ENCODE data around the gene LTN1. TPM values are rescaled to one million over a fixed set of nuclear protein-coding genes. Genes with fewer than 3 reads are reported as not detected.

LTN1 gene
- polyA plus RNA-seq, 2 donors, result 3.4 to 5.0 TPM

- no peak overlapping the region for H3K4me3 ChIP-seq (ENCODE audit: low read depth in 1 of 2, low read length in 2 of 2)
- WGBS, 2 donors, result 55 to 56% methylated on average over 3 of the region's 3 CpGs
- H3K9me3 ChIP-seq (ENCODE audit: control insufficient read depth in 2 of 2, insufficient read depth in 1 of 2, low read depth in 1 of 2, low read length in 1 of 2), result peaks cover 0 to 3% of the 10 kb centered on the region in 2 donors
- no peaks in the 10 kb centered on the region for H3K27me3 ChIP-seq (ENCODE audit: control insufficient read depth in 1 of 2, insufficient read depth in 2 of 2, low read length in 2 of 2)
- H3K27ac ChIP-seq (ENCODE audit: low read depth in 2 of 2, low read length in 1 of 2), result no peak overlapping the region
- H3K36me3 ChIP-seq (ENCODE audit: control insufficient read depth in 2 of 2, insufficient read depth in 2 of 2, low read length in 1 of 2), result no peaks in the 10 kb centered on the region
- no peaks in the 10 kb centered on the region for H3K4me1 ChIP-seq (ENCODE audit: control insufficient read depth in 2 of 2, insufficient read depth in 2 of 2, low read length in 1 of 2)
These were observed 93.5 kb downstream of the LTN1 start for GRCh38 chr21:28899220-28899619.

- WGBS, 2 donors, result 81 to 83% methylated on average over 3 of the region's 3 CpGs
- Histone ChIP-seq H3K27ac (ENCODE audit: low read depth in 2 of 2, low read length in 1 of 2) (no peak overlapping the region), H3K27me3 (ENCODE audit: control insufficient read depth in 1 of 2, insufficient read depth in 2 of 2, low read length in 2 of 2) (no peaks in the 10 kb centered on the region), H3K4me3 (ENCODE audit: low read depth in 1 of 2, low read length in 2 of 2) (no peak overlapping the region), H3K36me3 (ENCODE audit: control insufficient read depth in 2 of 2, insufficient read depth in 2 of 2, low read length in 1 of 2) (no peaks in the 10 kb centered on the region), H3K9me3 (ENCODE audit: control insufficient read depth in 2 of 2, insufficient read depth in 1 of 2, low read depth in 1 of 2, low read length in 1 of 2) (no peaks in the 10 kb centered on the region), H3K4me1 (ENCODE audit: control insufficient read depth in 2 of 2, insufficient read depth in 2 of 2, low read length in 1 of 2) (no peaks in the 10 kb centered on the region)
These were observed 99.0 kb downstream of the LTN1 start for GRCh38 chr21:28893687-28894086.

GRCh38 chr21:28892199-28893111, 100.2 kb downstream of the LTN1 start:
- WGBS, 2 donors, result 74 to 83% methylated on average over 6 of the region's 6 CpGs
- no peaks in the 10 kb centered on the region for H3K36me3 ChIP-seq (ENCODE audit: control insufficient read depth in 2 of 2, insufficient read depth in 2 of 2, low read length in 1 of 2)
- no peak overlapping the region for H3K27ac ChIP-seq (ENCODE audit: low read depth in 2 of 2, low read length in 1 of 2)
- no peaks in the 10 kb centered on the region for H3K27me3 ChIP-seq (ENCODE audit: control insufficient read depth in 1 of 2, insufficient read depth in 2 of 2, low read length in 2 of 2)
- H3K4me3 ChIP-seq (ENCODE audit: low read depth in 1 of 2, low read length in 2 of 2), result no peak overlapping the region
- H3K4me1 ChIP-seq (ENCODE audit: control insufficient read depth in 2 of 2, insufficient read depth in 2 of 2, low read length in 1 of 2), result no peaks in the 10 kb centered on the region
- no peaks in the 10 kb centered on the region for H3K9me3 ChIP-seq (ENCODE audit: control insufficient read depth in 2 of 2, insufficient read depth in 1 of 2, low read depth in 1 of 2, low read length in 1 of 2)

DNA sequence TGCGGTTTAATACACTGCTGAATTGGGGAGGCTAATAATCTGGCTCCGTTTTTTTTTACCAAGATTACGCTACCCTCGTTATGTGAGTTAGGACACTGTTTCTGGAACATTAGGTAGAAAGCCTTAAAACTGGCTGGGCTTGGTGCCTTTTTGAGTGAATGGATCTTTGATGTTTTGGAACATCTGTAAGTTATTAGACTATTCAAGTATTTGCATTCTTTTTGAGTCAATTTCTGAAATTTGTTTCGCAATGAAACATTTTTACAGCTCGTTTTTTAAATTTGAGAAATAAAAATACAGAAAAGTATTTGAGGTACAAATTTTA, 106.9 kb downstream of the LTN1 start:
- 87 to 91% methylated on average over 6 of the region's 6 CpGs for WGBS, 2 donors
- Histone ChIP-seq H3K27me3 (ENCODE audit: control insufficient read depth in 1 of 2, insufficient read depth in 2 of 2, low read length in 2 of 2) (no peaks in the 10 kb centered on the region), H3K27ac (ENCODE audit: low read depth in 2 of 2, low read length in 1 of 2) (no peak overlapping the region), H3K4me1 (ENCODE audit: control insufficient read depth in 2 of 2, insufficient read depth in 2 of 2, low read length in 1 of 2) (no peaks in the 10 kb centered on the region), H3K9me3 (ENCODE audit: control insufficient read depth in 2 of 2, insufficient read depth in 1 of 2, low read depth in 1 of 2, low read length in 1 of 2) (no peaks in the 10 kb centered on the region), H3K36me3 (ENCODE audit: control insufficient read depth in 2 of 2, insufficient read depth in 2 of 2, low read length in 1 of 2) (no peaks in the 10 kb centered on the region), H3K4me3 (ENCODE audit: low read depth in 1 of 2, low read length in 2 of 2) (no peak overlapping the region)

DNA sequence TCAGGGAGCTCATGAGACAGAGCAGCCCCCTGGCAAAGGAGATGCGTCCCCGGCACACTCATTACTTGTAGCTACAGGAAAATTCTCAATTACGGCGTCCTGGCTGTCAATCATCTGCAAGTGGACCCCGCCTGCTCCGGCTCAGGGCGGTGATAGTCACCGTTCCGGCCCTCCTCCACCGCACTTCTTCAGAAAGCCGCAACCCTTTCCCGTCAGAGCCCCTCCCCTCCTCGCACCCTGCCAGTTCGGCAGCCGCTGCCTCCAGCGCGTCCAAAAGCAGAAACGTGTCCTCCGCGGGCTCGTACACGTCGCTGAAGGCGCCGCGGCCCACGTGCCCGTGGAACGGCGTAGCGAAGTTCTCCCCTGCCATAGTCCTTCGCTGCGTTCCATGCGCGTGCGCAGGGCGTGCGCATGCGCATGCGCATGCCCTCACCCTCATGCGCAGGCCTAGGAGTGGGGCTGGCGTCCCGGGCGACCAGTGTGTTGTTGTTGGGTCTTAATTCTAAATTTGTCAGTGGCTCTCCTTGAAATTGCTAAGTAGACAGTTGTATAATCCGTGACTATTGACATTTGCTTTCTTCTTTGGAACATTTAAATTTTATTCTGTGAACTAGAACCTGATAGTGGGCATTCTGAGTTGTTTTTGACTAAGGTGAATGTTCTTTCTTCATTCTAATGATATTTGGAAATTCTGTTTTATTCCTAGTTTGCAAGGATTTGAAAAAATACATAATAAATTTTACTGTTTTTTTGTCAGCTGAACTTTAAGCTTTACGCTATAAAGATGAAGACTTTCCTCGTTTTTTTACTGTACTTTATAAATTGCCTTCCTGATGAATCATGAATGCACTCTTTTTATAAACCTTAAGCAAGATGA, 107.5 kb downstream of the LTN1 start:
- Histone ChIP-seq H3K4me1 (ENCODE audit: control insufficient read depth in 2 of 2, insufficient read depth in 2 of 2, low read length in 1 of 2) (no peaks in the 10 kb centered on the region), H3K9me3 (ENCODE audit: control insufficient read depth in 2 of 2, insufficient read depth in 1 of 2, low read depth in 1 of 2, low read length in 1 of 2) (no peaks in the 10 kb centered on the region), H3K27me3 (ENCODE audit: control insufficient read depth in 1 of 2, insufficient read depth in 2 of 2, low read length in 2 of 2) (no peaks in the 10 kb centered on the region), H3K4me3 (ENCODE audit: low read depth in 1 of 2, low read length in 2 of 2) (peak overlapping the region; percentile 62 to 75), H3K36me3 (ENCODE audit: control insufficient read depth in 2 of 2, insufficient read depth in 2 of 2, low read length in 1 of 2) (no peaks in the 10 kb centered on the region), H3K27ac (ENCODE audit: low read depth in 2 of 2, low read length in 1 of 2) (peak overlapping the region; percentile 92 to 98)
- 4 to 5% methylated on average over 47 of the region's 47 CpGs for WGBS, 2 donors

DNA sequence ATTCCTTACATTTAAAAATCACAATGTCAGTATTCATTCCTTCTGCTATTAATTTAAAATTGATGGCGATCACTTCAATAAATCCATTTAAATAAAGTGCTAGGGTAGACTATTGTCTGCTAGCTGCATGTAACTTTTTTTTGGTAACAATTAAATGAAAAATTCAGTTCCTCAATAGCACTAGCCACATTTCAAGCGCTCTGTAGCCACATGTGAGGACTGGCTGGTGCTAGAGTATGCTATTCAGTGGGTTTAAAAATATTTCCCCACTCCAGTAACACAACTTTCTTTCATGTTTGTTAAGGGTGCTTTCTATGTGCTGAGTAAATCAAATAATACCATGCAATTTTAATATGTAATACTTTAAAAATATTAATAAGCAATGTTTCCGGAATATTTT, 108.2 kb downstream of the LTN1 start:
- H3K36me3 ChIP-seq (ENCODE audit: control insufficient read depth in 2 of 2, insufficient read depth in 2 of 2, low read length in 1 of 2), result no peaks in the 10 kb centered on the region
- H3K9me3 ChIP-seq (ENCODE audit: control insufficient read depth in 2 of 2, insufficient read depth in 1 of 2, low read depth in 1 of 2, low read length in 1 of 2), result no peaks in the 10 kb centered on the region
- WGBS, 2 donors, result 19 to 26% methylated on average over 3 of the region's 3 CpGs
- no peaks in the 10 kb centered on the region for H3K27me3 ChIP-seq (ENCODE audit: control insufficient read depth in 1 of 2, insufficient read depth in 2 of 2, low read length in 2 of 2)
- H3K4me3 ChIP-seq (ENCODE audit: low read depth in 1 of 2, low read length in 2 of 2), result peak overlapping the region; percentile 62 to 75
- peak overlapping the region; percentile 92 to 98 for H3K27ac ChIP-seq (ENCODE audit: low read depth in 2 of 2, low read length in 1 of 2)
- H3K4me1 ChIP-seq (ENCODE audit: control insufficient read depth in 2 of 2, insufficient read depth in 2 of 2, low read length in 1 of 2), result no peaks in the 10 kb centered on the region

DNA sequence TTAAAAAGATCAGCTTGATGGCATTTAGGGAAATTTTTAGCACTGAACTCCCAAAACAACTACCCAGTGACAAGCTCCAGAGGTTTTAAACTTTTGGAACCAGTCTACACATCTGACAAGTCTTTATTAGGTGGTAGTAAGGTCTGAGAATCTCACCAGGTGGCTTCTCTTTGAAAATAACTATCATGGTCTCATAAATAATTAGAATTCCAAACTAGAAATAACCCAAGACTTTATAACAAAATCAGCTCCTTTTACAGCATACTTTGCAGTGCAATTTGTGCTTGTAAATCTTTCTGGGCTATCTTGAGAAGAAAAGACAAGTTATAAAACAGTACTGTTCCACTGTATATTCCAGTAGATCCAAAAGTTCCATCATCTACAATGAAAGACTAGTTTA, 108.7 kb downstream of the LTN1 start:
- no peaks in the 10 kb centered on the region for H3K4me1 ChIP-seq (ENCODE audit: control insufficient read depth in 2 of 2, insufficient read depth in 2 of 2, low read length in 1 of 2)
- no peaks in the 10 kb centered on the region for H3K36me3 ChIP-seq (ENCODE audit: control insufficient read depth in 2 of 2, insufficient read depth in 2 of 2, low read length in 1 of 2)
- no peak overlapping the region for H3K27ac ChIP-seq (ENCODE audit: low read depth in 2 of 2, low read length in 1 of 2)
- no peaks in the 10 kb centered on the region for H3K27me3 ChIP-seq (ENCODE audit: control insufficient read depth in 1 of 2, insufficient read depth in 2 of 2, low read length in 2 of 2)
- no peaks in the 10 kb centered on the region for H3K9me3 ChIP-seq (ENCODE audit: control insufficient read depth in 2 of 2, insufficient read depth in 1 of 2, low read depth in 1 of 2, low read length in 1 of 2)
- no peak overlapping the region for H3K4me3 ChIP-seq (ENCODE audit: low read depth in 1 of 2, low read length in 2 of 2)

DNA sequence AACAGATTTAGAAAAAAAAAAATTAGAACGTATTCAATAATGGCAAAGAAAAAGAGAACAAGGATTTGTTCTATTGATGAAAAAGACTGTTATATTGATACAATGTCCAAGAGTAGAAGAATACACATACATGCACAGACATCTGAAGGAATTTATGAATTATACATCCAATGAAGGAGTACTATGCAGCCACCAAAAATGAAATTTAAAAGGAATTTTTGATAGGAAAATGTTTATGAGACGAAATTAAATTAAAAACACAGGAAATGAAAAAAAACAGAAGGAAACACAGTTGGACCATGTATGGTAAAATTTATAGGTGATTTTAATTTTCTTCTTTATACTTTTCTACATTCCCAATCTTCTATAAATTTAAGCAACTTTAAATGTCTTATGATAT, 110.3 kb downstream of the LTN1 start:
- 48 to 71% methylated on average over 2 of the region's 2 CpGs for WGBS, 2 donors
- H3K9me3 ChIP-seq (ENCODE audit: control insufficient read depth in 2 of 2, insufficient read depth in 1 of 2, low read depth in 1 of 2, low read length in 1 of 2), result no peaks in the 10 kb centered on the region
- no peaks in the 10 kb centered on the region for H3K27me3 ChIP-seq (ENCODE audit: control insufficient read depth in 1 of 2, insufficient read depth in 2 of 2, low read length in 2 of 2)
- H3K4me3 ChIP-seq (ENCODE audit: low read depth in 1 of 2, low read length in 2 of 2), result no peak overlapping the region
- H3K36me3 ChIP-seq (ENCODE audit: control insufficient read depth in 2 of 2, insufficient read depth in 2 of 2, low read length in 1 of 2), result no peaks in the 10 kb centered on the region
- H3K4me1 ChIP-seq (ENCODE audit: control insufficient read depth in 2 of 2, insufficient read depth in 2 of 2, low read length in 1 of 2), result no peaks in the 10 kb centered on the region
- H3K27ac ChIP-seq (ENCODE audit: low read depth in 2 of 2, low read length in 1 of 2), result no peak overlapping the region

All from esophagus (tissue), 2 donors.